Caki2 (cell line): ENCODE results near the gene THEMIS2. TPM values are rescaled to one million over a fixed set of nuclear protein-coding genes. Genes with fewer than 3 reads are reported as not detected.
"Not testable (repeated sequence)": the region's sequence is repeated elsewhere in the genome, so short reads cannot be mapped to it uniquely, and the experiment has no call there.

Experiments
- DNase-seq: peaks from one replicate; pipeline ENCODE4 v3.0.0-alpha.2; 2015; ENCODE audit warnings: low read depth
- in situ Hi-C: cut with HindIII; loops from 2 replicates; pipeline ENCODE4 v1.10.0; 2016; ENCODE audit warnings: low sequenced_read_pairs, low pct_unique_long_range_greater_than_20kb, mixed read lengths
- total RNA-seq: library from RNA; depleted of rRNA; stranded (reverse); fragments of >200 nt; shearing (Covaris generic); gene quantifications from 2 replicates; pipeline ENCODE4 v1.2.3, GENCODE V29; 2014; ENCODE audit warnings: low replicate concordance

THEMIS2 gene
- total RNA-seq, 1 experiment from 2014 or later, result 3.4 TPM

DNA sequence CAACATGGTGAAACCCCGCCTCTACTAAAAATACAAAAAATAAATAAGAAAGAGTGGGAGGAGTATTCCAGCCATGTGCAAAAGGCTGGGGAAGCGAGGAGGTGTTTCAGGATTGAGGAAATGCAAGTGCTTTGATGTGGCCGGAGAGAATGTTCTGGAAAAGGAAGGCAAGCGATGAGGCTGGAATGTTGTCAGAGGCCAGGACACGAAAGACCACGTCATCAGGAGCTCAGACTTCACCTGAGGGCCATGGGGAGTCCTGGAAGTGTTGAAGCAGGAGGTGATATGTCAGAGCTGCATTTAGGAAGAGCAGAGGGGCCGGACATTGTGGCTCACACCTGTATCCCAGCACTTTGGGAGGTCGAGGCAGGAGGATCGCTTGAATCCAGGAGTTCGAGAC lies 10.9 kb upstream of the THEMIS2 start:
- in situ Hi-C loops, result no loop called here
- no peak for DNase-seq

DNA sequence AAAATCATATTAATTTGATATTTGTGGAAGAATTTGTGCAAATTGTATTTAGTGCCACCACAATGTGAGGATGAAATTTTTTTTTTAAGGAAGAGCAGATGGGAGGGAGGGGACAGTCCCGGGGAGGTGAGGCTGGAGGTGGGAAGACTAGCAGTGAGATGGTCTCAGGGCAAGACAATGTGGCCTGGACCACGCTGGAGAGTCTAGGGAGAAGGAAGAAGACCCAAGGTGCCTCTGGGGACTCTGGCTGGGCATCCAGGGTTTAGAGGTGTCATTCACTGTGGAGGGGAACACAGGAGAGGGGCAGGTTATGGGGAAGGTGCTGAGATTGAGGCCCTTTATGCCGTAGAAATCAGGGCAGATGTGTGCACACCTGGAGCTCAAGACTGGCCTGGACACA lies 10.3 kb upstream of the THEMIS2 start:
- in situ Hi-C loops, result no loop called here

DNA sequence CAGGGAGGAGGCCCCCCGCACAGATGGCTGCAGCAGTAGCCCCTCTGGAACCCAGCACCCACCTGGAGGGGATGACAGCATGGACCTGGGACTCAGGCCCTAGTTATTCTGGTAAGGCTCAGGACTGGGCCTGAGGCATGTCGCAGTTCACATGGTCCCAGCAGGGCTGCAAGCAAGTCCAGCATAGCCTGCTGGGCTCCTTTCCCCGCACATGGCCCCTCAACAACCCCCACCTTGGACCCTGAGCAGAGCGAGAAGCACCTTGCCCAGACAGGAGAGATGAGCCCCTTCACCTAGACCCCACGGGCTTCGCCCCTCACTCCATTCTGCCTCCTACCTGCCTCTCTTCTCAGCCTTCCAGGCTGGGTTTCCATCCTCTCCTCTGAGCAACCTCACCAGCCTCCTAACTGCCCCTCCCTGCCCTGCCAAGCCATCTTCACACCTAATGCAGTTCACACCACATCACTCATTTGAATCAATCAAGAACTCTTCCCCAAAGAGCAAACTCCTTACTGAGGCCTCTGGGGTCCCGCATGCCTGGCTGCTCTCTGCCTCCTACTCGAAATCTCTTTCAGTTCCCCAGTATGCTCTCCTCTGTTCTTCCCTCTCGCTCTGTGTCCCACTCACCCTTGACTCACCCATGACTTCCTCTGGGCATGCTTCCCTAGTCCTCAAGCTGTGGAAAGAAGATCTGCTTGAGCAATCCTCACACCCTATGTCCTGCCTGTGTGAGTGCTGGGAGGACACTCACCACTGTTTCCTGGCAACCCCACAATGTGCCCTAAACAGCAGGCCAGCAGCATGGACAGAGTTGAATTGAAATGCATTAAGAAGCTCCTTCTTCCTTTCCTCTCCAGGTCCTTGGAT lies 9.4 kb upstream of the THEMIS2 start:
- in situ Hi-C loops, result no loop called here
- DNase-seq, result peak; percentile 86

More for the DNA sequence above, 10.3 kb upstream of the THEMIS2 start:
- DNase-seq, result no peak

DNA sequence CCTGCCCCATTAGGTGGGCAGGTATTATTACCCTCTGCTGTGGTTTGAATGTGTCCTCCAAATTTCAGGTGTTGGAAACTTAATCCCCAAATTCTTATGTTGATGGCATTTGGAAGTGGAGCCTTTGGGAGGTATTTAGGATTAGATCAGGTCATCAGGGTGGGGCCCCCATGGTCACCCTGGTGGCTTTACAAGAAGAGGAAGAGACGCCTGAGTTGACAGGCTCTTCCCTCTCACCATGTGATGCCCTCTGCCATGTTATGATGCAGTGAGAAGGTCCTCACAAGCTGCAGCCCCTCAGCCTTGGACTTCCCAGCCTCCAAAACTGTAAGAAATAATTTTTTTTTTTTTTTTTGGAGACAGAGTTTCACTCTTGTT lies 8.8 kb upstream of the THEMIS2 start:
- in situ Hi-C loops, result no loop called here
- no peak for DNase-seq

DNA sequence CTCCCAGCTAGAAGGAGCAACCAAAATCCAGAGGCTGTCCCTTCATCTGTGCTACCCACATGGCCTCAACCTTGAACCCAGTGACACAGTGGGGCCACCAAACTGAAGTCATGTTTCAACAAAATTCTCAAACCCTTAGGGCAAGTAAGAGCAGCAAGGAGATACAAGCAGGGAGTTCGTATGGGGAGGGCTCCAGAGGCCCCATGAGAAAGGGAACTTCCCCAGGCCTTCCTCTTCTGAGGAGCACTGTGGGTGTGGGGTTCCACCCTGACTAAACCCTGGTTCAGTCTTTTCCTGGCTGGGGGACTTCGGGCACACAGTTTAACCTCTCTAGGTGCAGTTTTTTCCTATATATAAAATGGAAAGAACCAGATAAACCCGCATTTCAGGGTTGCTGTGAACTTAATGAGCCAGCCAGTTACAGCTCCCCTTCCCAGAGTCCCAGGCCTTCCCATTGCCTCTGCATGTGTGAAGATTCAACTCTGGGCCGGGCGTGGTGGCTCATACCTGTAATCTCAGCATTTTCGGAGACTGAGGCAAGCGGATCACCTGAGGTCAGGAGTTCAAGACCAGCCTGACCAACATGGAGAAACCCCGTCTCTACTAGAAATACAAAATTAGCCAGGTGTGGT lies 8.0 kb upstream of the THEMIS2 start:
- DNase-seq, result no peak
- in situ Hi-C loops, result no loop called here

DNA sequence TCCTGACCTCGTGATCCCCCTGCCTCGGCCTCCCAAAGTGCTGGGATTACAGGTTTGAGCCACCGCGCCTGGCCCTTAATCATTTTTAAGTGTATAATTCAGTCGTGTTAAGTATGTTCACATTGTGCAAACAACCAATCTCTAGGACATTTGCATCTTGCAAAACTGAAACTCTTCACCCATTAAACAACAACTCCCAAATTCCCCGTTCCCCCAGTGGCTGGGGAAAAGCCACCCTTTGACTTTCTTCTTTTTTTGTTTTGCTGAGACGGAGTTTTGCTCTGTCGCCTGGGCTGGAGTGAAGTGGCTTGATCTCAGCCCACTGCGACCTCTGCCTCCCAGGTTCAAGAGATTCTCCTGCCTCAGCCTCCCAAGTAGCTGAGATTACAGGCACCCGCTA lies 6.5 kb upstream of the THEMIS2 start:
- in situ Hi-C loops, result no loop called here
- no peak for DNase-seq

DNA sequence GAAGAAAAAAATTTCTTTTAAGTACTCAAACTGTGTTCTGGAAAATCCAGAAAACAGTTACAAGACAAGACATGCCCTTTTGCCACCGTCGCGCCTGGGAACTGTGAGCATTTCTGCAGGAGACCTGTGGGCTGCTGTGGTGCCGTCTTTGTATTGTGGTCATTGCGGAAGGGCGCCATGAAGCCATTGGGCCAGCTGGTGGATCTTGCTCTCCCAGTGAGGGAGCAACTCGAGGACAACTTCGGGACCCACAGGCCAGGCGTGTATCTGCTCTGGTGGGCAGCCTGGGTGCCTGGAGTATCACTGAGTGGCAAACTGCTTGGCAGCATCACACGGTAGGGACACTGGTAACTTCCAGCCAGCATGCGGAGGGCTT lies 3.8 kb upstream of the THEMIS2 start:
- in situ Hi-C loops, result no loop called here

DNA sequence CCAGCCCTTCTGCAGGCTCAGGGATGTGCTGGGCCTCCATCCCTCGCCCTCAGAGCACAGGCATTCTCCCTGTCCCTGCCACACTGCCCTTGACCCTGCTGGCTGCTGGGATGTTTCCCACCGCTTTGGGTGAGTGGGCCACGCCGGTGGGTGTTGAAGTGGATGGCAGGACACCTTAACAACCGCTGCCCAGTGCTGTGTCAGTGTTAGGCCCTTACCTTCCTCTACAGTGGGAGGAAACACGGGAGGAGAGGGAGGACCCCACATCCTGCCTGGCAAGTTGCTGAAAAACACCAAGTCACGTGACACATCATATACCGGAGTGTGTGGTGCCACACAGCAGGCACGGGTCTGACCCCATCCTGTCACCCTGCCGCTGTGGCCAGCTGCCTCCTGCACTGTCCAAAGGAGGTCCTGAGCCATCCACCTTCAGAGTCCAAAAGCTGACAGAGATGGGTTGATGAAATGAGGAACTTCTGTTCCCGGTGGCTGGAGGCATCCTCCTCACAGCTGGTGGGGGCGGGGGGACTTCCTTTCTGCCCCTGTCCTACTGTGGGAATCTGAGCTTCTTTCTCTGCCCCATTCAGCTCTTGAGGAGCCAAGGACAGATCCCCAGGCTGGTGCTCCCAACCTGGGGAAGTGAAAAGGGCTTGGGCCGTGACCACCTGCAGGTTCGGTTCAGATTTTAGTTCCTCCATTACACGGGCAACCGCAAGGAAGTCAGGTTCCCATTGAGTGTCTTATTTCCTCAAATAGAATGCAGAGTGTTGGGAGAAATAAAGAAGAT lies 3.2 kb upstream of the THEMIS2 start:
- DNase-seq, result no peak
- in situ Hi-C loops, result no loop called here

More for the DNA sequence above, 3.8 kb upstream of the THEMIS2 start:
- no peak for DNase-seq

DNA sequence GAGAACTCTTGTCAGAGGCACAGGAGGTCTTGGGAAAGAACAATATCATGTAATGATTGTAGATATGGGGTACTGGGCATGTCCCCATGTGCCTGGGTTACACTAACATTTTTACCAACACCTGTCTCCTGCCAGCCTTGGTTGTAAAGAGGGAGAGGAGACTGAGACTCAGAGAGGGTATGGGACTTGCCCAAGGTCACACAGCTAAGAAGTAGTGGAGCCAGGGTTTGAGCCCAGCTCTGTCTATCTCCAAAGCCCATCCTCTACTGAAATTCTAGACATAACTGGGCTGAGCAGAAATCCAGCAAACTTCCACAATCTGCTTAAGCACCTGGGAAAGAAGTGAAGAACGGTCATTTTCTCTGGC lies 2.6 kb upstream of the THEMIS2 start:
- in situ Hi-C loops, result no loop called here
- DNase-seq, result no peak

DNA sequence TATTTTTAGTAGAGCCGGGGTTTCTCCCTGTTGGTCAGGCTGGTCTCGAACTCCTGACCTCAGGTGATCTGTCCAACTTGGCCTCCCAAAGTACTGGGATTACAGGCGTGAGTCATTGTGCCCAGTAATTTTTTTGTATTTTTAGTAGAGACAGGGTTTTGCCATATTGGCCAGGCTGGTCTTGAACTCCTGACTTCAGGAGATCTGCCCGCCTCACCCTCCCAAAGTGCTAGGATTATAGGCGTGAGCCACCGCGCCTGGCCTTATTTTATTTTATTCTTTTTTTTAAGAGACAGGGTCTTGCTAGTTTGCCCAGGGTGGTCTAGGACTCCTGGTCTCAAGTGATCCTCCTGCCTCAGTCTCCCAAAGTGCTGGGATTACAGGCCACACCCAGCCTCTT lies 1.3 kb upstream of the THEMIS2 start:
- DNase-seq, in situ Hi-C loops: not testable (repeated sequence)

DNA sequence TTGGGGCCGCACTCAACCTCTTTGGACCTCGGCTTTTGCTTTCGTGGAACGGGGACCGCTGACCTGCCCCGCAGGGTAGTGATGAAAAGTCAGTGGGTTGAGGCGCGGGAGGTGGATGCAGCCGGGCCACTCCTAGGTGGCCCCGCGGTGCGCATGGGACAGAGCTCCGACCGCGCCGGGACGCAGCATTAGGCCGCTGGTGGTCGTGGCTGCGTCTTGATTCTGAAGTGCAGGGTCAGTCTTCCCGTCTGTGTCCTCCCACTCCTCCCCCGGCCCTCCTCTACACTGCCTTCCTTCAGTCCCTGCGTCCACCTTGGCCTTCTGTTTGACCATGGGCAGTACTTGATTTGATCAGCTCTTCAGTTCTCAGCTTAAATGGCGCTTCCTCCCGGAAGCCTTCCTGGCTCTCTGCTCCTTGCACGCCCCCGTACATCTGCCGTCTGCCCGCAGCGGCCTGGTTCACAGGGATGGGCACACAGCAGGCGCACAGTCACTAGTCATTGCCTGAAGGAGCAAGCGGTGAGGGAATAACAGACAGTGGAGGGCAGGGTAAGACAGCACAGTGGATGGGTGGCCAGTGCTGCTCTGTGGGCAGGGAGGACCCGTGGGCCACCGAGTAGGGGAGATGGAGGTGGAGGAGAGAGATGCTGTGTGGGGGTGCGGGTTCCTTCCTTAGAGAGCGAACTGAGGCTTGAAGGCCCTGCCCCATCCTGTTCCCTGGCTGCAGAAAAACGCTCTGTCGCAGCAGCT lies 633 bp downstream of the THEMIS2 start:
- in situ Hi-C loops, result no loop called here
- DNase-seq, result no peak

DNA sequence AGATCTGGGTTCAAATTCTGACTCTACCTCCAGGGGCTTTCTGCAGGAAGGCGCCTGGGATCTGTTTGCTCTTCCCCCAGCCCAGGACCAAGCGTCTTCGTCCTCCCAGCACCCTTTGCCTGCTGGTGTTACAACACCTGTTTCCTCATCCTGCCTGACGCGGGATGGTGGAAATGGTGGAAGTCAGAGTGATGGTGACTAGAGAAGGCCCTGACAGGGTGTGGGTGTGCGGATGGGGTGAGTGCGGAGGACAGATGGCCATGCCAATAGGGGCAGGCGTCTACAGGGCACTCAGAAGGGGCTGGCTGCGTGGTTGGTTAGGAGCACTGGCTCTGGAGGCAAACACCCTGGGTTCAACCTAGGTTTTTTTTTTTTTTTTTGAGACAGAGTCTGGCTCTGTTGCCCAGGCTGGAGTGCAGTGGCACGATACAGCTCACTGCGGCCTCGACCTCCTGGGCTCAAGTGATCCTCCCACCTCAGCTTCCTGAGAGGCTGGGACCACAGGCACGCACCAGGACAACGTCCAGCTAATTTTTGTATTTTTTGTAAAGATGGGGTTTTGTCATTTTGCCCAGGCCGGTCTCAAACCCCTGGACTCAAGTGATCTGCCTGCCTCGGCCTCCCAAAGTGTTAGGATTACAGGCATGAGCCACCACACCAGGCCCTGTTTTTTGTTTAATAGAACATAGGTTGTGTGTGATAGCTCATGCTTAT lies 1.5 kb downstream of the THEMIS2 start:
- in situ Hi-C loops, result no loop called here
- no peak for DNase-seq

DNA sequence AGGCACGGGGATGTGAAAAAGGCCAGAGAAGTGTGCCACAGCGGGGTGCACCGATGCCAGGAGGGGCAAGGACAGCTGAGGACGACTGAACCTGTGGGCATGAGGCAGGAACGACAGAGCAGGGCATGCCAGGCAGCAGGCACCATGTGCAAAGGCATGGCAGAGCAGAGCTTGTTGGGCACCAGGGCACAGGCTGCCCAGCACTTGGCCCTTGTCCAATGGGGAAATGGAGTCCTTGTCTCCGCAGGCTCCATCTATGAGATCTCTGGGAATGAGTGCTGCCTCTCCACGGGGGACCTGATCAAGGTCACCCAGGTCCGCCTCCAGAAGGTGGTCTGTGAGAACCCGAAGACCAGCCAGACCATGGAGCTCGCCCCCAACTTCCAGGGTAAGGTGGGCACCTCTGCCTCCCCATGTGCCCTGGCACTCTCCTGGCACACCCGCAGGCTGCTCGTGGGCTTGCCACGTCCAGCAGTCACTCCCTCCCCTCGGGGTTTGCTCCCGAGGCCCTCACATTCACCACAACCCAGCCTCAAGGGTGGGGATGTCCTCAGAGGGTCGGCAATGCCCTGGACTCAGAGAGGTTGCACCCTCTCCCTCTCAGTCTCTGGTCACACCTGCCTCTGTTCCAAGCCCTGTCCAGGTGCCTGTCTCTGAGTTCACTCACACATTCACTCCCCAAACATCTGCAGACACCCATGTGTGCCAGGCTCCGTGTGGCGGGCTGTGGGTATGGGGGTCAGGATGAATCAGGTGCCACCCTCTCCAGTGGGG lies 4.2 kb downstream of the THEMIS2 start:
- in situ Hi-C loops, result no loop called here
- no peak for DNase-seq

DNA sequence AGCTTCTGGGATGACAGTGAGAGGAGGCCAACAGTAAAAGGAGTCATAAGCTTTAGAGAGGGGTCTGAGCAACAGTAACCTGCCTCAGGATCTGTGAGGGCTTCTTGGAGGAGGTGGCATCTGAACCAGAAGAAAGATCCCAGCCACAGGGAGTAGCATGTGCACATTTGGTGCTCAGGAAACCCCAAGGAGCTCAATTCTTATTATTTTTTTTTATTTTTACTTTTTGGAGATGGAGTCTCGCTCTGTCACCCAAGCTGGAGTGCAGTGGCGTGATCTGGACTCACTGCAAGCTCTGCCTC lies 4.7 kb downstream of the THEMIS2 start:
- in situ Hi-C loops, result no loop called here
- no peak for DNase-seq

DNA sequence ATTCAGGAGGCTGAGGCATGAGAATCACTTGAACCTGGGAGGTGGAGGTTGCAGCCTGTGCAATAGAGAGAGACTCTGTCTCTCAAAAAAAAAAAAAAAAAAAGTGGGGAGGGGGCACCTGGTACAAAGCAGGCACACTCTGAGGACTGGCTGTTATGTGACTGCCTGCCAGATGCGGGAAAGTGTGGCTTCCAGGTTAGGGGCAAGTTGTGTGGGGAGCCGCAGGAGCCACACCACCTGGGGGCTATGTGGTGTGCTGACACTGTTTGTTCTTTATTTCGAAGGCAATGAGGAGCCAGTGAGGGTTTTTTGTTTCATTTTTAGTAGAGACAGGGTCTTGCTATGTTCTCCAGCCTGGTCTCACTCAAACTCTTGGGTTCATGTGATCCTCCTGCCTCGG lies 5.7 kb downstream of the THEMIS2 start:
- in situ Hi-C loops, result no loop called here
- no peak for DNase-seq

DNA sequence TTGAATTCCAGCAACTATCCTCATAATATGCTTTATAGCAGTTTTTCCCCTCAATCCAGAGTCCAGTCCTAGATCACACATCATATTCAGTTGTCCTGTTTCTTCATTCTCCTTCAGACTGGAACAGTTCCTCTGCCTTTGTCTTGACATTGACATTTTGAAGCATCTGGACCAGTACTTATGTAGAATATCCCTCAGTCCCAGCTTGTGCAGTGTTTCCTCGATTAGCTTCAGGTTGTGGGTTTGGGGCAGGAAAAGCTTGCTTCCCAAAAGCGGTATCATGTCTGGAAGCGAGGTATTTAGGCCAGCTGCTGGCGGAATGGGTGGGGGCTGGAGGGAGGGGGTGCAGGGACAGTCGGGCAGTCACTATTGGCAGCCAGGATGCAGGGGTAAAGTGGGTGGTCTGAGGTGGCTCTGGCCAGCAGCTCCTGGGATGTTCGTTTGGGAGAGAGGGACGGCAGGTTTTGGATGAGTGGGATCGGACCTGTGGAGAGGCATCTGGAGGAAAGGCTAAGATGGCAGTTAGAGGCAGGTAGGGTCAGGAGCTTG lies 6.5 kb downstream of the THEMIS2 start:
- DNase-seq, result no peak
- in situ Hi-C loops, result no loop called here

DNA sequence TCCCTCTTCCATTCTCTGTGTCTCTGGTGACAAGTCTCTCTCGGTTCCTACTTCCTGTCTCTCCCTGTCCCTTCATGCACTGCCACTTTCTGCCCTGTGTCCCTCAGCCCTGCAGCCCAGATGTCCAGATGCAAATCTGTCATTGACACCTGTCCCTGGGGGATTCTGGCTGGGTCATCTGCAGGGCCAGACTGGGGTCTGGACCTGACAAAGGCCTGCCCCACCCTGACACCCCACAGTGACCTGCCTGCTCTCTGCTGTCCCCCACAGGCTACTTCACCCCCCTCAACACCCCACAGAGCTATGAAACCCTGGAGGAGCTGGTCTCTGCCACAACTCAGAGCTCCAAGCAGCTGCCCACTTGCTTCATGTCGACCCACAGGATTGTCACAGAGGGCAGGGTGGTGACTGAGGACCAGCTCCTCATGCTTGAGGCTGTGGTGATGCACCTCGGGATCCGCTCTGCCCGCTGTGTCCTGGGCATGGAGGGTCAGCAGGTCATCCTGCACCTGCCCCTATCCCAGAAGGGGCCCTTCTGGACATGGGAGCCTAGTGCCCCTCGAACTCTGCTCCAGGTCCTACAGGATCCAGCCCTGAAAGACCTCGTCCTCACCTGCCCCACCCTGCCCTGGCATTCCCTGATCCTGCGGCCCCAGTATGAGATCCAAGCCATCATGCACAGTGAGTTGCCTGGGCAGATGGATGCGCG lies 7.2 kb downstream of the THEMIS2 start:
- DNase-seq, result no peak
- in situ Hi-C loops, result no loop called here
